Right lobe of liver (tissue), 6 donors: ENCODE data around the gene KRTAP5-1. TPM values are rescaled to one million over a fixed set of nuclear protein-coding genes. Genes with fewer than 3 reads are reported as not detected.

Experiments
- ATAC-seq, 4 donors: fragments of 200-7000 bp; cut with Tn5 transposase; one replicate each; pipeline ENCODE4 v1.9.1; 2020; ENCODE audit warnings: mild to moderate bottlenecking in 4 of 4, moderate library complexity in 4 of 4
- DNase-seq, 3 donors: peaks; one replicate each; pipeline ENCODE4 v3.0.0-alpha.2; 2020
- H3K27ac ChIP-seq, 3 donors: fragments of 200-600 bp; one replicate each; pipeline ENCODE4 v1.8.0; 2022
- H3K27me3 ChIP-seq, 2 donors: fragments of 200-600 bp; one replicate each; pipeline ENCODE4 v1.8.0; 2022
- H3K36me3 ChIP-seq, 4 donors: fragments of 200-600 bp; sonication (generic) in 1 of 4; one replicate each; pipeline versions ENCODE4 v1.5.1 to v1.8.0; 2017 to 2022; ENCODE audit warnings: control low read depth in 1 of 4
- H3K4me1 ChIP-seq, 4 donors: fragments of 200-600 bp; sonication (generic) in 1 of 4; one replicate each; pipeline versions ENCODE4 v1.5.1 to v1.8.0; 2017 to 2022; ENCODE audit warnings: control low read depth in 1 of 4
- H3K4me3 ChIP-seq, 3 donors: fragments of 200-600 bp; one replicate each; pipeline ENCODE4 v1.8.0; 2022
- H3K9me3 ChIP-seq, 4 donors: fragments of 200-600 bp; sonication (generic) in 1 of 4; one replicate each; pipeline versions ENCODE4 v1.5.1 to v1.8.0; 2017 to 2022; ENCODE audit warnings: control low read depth in 1 of 4
- CTCF ChIP-seq, 4 donors: fragments of 200-600 bp in 3 of 4; fragments of 450-650 bp in 1 of 4; IDR thresholded peaks; one replicate each; pipeline versions ENCODE4 v1.5.1 to v1.8.0; 2016 to 2022; ENCODE audit warnings: antibody characterized with exemption in 4 of 4, mild to moderate bottlenecking in 2 of 4
- POLR2A ChIP-seq: fragments of 450-650 bp; IDR thresholded peaks from one replicate; pipeline ENCODE4 v1.6.1; 2017; ENCODE audit warnings: antibody characterized with exemption, mild to moderate bottlenecking
- WGBS: methylation state at CpG from one replicate; pipeline ENCODE4 v1.1.6; 2018; ENCODE audit warnings: low coverage, low lambda C conversion rate; ENCODE audit not compliant: insufficient coverage; ENCODE audit errors: missing lambda C conversion rate; 5-methylcytosine and 5-hydroxymethylcytosine counted together
- intact Hi-C, 2 donors: fragments of 100-400 bp; cut with DNase I; formaldehyde crosslinking; loops; one replicate each; pipeline versions ENCODE4 v1.11.2 to v1.14.1; 2022
- total RNA-seq, 6 experiments: library from RNA; depleted of rRNA in 2 of 6; stranded (reverse); fragments of >200 nt in 2 of 6; fragmentation: NEBNext Ultra II Directional in 3 of 6; extraction: Animal tissue kit (Norgen Biotek cat#: 25700) in 3 of 6; gene quantifications; one replicate each; pipeline versions ENCODE4 v1.1.0 to v1.2.4, GENCODE V29; 2016 to 2023
- donor health status: DM: no; HTN: yes; CAD: no.
- donor health status: DM: no; HTN: no; CAD: no.
- donor health status: DM: no; HTN: no; CAD: no.
- donor health status: DM: no; HTN: yes; CAD: no.
- donor health status: DM: no; HTN: yes; CAD: no.

Gene KRTAP5-1
- total RNA-seq, 6 experiments from 2014 or later, result not detected

GRCh38 chr11:1629326-1630185 is 44.5 kb upstream of the KRTAP5-1 start, which contains the start of gene KRTAP5-5:
TSS of gene KRTAP5-5 (plus strand) at chr11:1629775. CDS start at chr11:1629841, 66 bp downstream.
- Histone ChIP-seq H3K4me1 (no peaks in the 10 kb centered on the region), H3K4me3 (no peak within 1 kb of the TSS), H3K36me3 (no peaks in the 10 kb centered on the region), H3K9me3 (no peaks in the 10 kb centered on the region), H3K27me3 (no peaks in the 10 kb centered on the region), H3K27ac (no peak within 1 kb of the TSS)
- 52% methylated on average over 10 of the region's 26 CpGs for WGBS
- TF ChIP-seq CTCF (IDR thresholded peaks at IDR 0.05) (no peak), POLR2A (no peak)
- no peak for DNase-seq
- no peak for ATAC-seq
- intact Hi-C loops, result loop anchor here in 1 of 2 donors (10.0 kb wide), 1 partner anchor 85 kb away; no protein-coding TSS in a partner anchor

GRCh38 chr11:1628506-1629325 is 43.6 kb upstream of the KRTAP5-1 start:
- peak; percentile 90 to 97 (median 92) for ATAC-seq
- intact Hi-C loops, result no loop called here
- TF ChIP-seq POLR2A (no peak), CTCF (IDR thresholded peaks at IDR 0.05) (peak; percentile 77 to 94 (median 90))
- no peaks in the 10 kb centered on the region for H3K36me3 ChIP-seq
- no peak overlapping the region for H3K4me3 ChIP-seq
- DNase-seq, result peak in 1 of 3 donors; percentile 67
- WGBS, result 13% methylated on average over 11 of the region's 35 CpGs
- H3K27me3 ChIP-seq, result no peaks in the 10 kb centered on the region
- no peaks in the 10 kb centered on the region for H3K4me1 ChIP-seq
- no peaks in the 10 kb centered on the region for H3K9me3 ChIP-seq
- no peak overlapping the region for H3K27ac ChIP-seq

GRCh38 chr11:1625541-1625940 is 40.5 kb upstream of the KRTAP5-1 start:
- Histone ChIP-seq H3K9me3 (no peaks in the 10 kb centered on the region), H3K27me3 (no peaks in the 10 kb centered on the region), H3K4me3 (no peak overlapping the region), H3K4me1 (no peaks in the 10 kb centered on the region), H3K36me3 (no peaks in the 10 kb centered on the region), H3K27ac (no peak overlapping the region)
- WGBS, result no CpG with 5 or more reads among the region's 13 CpGs
- TF ChIP-seq POLR2A, result no peak
- no peak for TF ChIP-seq CTCF (IDR thresholded peaks at IDR 0.05)
- DNase-seq (no peak), ATAC-seq (no peak)
- intact Hi-C loops, result no loop called here

- TF ChIP-seq POLR2A (no peak), CTCF (IDR thresholded peaks at IDR 0.05) (no peak)
- H3K27ac ChIP-seq, result no peak overlapping the region
- H3K4me1 ChIP-seq, result no peaks in the 10 kb centered on the region
- H3K9me3 ChIP-seq, result no peaks in the 10 kb centered on the region
- intact Hi-C loops, result no loop called here
- no peak for DNase-seq
- H3K36me3 ChIP-seq, result no peaks in the 10 kb centered on the region
- H3K27me3 ChIP-seq, result no peaks in the 10 kb centered on the region
- ATAC-seq, result no peak
- no peak overlapping the region for H3K4me3 ChIP-seq
- WGBS, result 77% methylated on average over 15 of the region's 16 CpGs
These were observed 39.5 kb upstream of the KRTAP5-1 start for GRCh38 chr11:1624621-1625020.
